NB4 (cell line): ENCODE measurements around the gene RGS3.
"Not testable (repeated sequence)": the region's sequence is repeated elsewhere in the genome, so short reads cannot be mapped to it uniquely, and the experiment has no call there.

ENCODE experiments used
- DNase-seq: peaks from one replicate; pipeline ENCODE4 v3.0.0; 2010; ENCODE audit warnings: low read depth
- H3K4me3 ChIP-seq: one replicate; pipeline ENCODE4 v1.5.1; 2011; ENCODE audit warnings: mild to moderate bottlenecking, low read depth, low read length, moderate library complexity
- MAX ChIP-seq: IDR thresholded peaks from 2 replicates; pipeline ENCODE4 v1.6.1; 2011; ENCODE audit warnings: low read depth, low read length
- MYC ChIP-seq: IDR thresholded peaks from 2 replicates; pipeline ENCODE4 v1.6.1; 2011; ENCODE audit warnings: low read depth, low read length
- POLR2A ChIP-seq: IDR thresholded peaks from 2 replicates; pipeline ENCODE4 v1.6.1; 2011; ENCODE audit warnings: mild to moderate bottlenecking; ENCODE audit not compliant: insufficient read length; ENCODE audit errors: extremely low read depth
- TF ChIP-seq, protein P1 (sequence below): IDR thresholded peaks from one replicate; pipeline ENCODE4 v1.5.1; 2012; ENCODE audit warnings: low read depth, low read length

Gene RGS3

DNA sequence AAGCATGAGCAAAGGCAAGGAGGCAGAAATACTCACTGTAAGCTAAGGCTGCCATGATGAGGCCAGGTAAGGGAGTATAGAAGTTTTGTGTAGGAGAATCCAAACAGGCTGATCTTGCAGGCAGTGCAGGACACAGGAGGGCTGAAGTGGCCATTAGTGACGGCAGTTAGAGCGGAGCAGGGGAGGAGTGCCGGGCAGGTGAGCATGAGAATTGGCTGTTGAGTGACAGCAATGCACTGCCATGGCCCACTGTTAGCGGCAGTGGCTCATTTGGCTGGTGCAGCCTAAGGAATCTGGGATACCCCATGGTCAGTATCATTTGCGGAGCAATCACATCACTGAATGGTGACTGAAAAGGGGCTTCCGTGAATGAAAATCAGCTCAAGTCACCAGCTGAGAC is 22.8 kb downstream of the RGS3 start:
- H3K4me3 ChIP-seq: no peak overlapping the region
- no peak for TF ChIP-seq MYC
- no peak for TF ChIP-seq POLR2A
- TF ChIP-seq, protein P1, sequence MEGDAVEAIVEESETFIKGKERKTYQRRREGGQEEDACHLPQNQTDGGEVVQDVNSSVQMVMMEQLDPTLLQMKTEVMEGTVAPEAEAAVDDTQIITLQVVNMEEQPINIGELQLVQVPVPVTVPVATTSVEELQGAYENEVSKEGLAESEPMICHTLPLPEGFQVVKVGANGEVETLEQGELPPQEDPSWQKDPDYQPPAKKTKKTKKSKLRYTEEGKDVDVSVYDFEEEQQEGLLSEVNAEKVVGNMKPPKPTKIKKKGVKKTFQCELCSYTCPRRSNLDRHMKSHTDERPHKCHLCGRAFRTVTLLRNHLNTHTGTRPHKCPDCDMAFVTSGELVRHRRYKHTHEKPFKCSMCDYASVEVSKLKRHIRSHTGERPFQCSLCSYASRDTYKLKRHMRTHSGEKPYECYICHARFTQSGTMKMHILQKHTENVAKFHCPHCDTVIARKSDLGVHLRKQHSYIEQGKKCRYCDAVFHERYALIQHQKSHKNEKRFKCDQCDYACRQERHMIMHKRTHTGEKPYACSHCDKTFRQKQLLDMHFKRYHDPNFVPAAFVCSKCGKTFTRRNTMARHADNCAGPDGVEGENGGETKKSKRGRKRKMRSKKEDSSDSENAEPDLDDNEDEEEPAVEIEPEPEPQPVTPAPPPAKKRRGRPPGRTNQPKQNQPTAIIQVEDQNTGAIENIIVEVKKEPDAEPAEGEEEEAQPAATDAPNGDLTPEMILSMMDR: no peak
- no peak for TF ChIP-seq MAX
- DNase-seq: no peak

DNA sequence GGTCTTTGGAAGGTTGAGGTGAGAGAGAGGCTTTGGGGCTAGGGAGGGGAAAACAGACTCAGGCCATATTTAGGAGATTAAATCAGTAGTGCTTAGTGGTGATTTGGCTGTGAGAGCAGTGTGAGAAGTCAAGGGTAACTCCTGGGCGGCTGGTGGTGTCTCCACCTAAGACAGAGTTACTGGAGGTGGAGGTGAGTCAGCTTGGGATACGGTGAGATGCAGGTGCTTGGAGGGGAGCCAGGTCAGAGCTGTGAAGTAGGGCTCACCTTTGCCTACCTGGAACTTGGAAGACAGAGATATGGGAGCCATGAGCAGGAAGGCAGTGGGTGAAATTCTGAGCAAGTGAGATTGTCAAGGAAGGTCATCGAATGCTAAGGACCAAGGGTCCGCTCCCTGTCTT is 24.5 kb downstream of the RGS3 start:
- no peak for TF ChIP-seq MYC
- no peak for TF ChIP-seq POLR2A
- no peak for TF ChIP-seq MAX
- TF ChIP-seq, protein P1: no peak
- no peak for DNase-seq
- no peak overlapping the region for H3K4me3 ChIP-seq

- H3K4me3 ChIP-seq: no peak overlapping the region
- TF ChIP-seq, protein P1: no peak
- TF ChIP-seq POLR2A: no peak
- TF ChIP-seq MAX: no peak
- no peak for TF ChIP-seq MYC
- DNase-seq: no peak
Measured at GRCh38 chr9:113488490-113488889, 25.0 kb downstream of the RGS3 start.

- not testable (repeated sequence) for H3K4me3 ChIP-seq, DNase-seq
Measured at GRCh38 chr9:113491147-113491546, 27.6 kb downstream of the RGS3 start.

DNA sequence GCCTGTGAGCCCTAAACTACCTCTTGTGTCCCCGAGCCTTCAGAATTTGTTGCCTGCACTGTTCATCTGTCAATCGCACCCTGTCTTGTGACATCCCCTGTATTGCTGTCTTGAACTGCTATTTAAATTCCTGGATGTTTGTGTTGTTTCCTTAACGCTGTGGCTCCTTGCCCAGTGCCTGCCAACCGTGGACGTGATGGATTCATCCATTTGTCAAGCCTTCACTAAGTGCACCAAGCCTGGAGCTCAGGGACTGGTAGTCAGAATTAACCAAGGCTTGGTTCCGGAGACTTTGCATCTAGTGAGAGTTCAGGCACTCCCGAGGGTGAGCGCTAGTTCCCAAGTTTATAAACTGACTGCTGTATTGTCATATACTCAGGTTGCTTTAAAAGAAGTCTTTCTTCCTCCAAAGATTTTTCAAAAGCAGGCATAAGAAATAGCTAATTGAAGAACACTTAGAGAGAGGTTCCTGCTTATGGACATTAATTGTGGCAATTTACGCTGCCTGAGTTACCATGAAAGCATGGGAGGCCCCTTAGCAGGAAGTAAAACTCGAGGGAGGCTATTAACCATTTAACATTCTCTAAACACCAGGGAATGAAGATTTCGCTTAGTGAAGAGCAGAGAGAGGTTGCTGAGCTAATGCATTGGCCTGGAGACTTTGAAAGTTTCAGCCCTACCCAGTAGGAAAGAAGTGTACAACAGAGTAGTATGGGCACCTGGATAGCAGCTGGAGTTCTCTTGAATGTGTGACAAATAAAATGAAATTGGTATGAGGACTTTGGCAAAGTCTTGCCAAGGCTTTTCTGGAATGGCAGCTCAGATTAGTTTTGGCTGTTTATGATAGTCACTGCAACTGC is 29.0 kb downstream of the RGS3 start:
- peak; percentile 14 for DNase-seq
- H3K4me3 ChIP-seq: no peak overlapping the region
- no peak for TF ChIP-seq MAX
- TF ChIP-seq POLR2A: no peak
- TF ChIP-seq, protein P1: no peak
- no peak for TF ChIP-seq MYC

- H3K4me3 ChIP-seq: no peak overlapping the region
- DNase-seq: no peak
- TF ChIP-seq, protein P1: no peak
- TF ChIP-seq MAX (no peak), POLR2A (no peak), MYC (no peak)
Measured at GRCh38 chr9:113493203-113493520, 29.6 kb downstream of the RGS3 start.
